Activated CD8-positive, alpha-beta T cell treated with anti-CD3 and anti-CD28 coated beads for 36 hours (primary cell): ENCODE results near the gene SYTL1. TPM values are rescaled to one million over a fixed set of nuclear protein-coding genes. Genes with fewer than 3 reads are reported as not detected.

Experiments
- ATAC-seq: fragments of 200-7000 bp; cut with Tn5 transposase; one replicate; pipeline ENCODE4 v1.10.0; 2021; ENCODE audit warnings: mild to moderate bottlenecking, moderate library complexity
- CTCF ChIA-PET: fragments of 350-600 bp; sonication (Branson Sonifier 250); formaldehyde crosslinking; loops from one replicate; lab custom pipeline; 2021; ENCODE audit warnings: antibody characterized with exemption; lab: Charles Lee
- POLR2A ChIA-PET: fragments of 350-600 bp; sonication (Branson Sonifier 250); formaldehyde crosslinking; loops from one replicate; lab custom pipeline; 2021; ENCODE audit warnings: antibody characterized with exemption; lab: Charles Lee
- DNase-seq: peaks from one replicate; pipeline ENCODE4 v3.0.0-alpha.2; 2020
- H3K27ac Mint-ChIP-seq: one replicate; pipeline ENCODE4 v1.8.0; 2021; ENCODE audit warnings: mild to moderate bottlenecking, mixed read lengths
- H3K27me3 Mint-ChIP-seq: one replicate; pipeline ENCODE4 v1.8.0; 2021; ENCODE audit warnings: mixed read lengths
- H3K36me3 Mint-ChIP-seq: one replicate; pipeline ENCODE4 v1.8.0; 2021; ENCODE audit warnings: low read depth, mixed read lengths
- H3K4me1 Mint-ChIP-seq: one replicate; pipeline ENCODE4 v1.8.0; 2021; ENCODE audit warnings: low read depth, mixed read lengths
- H3K4me3 Mint-ChIP-seq: one replicate; pipeline ENCODE4 v1.8.0; 2021; ENCODE audit warnings: mild to moderate bottlenecking, moderate library complexity, mixed read lengths
- H3K9me3 Mint-ChIP-seq: one replicate; pipeline ENCODE4 v1.8.0; 2021; ENCODE audit warnings: mixed read lengths
- intact Hi-C: fragments of 100-400 bp; cut with micrococcal nuclease; formaldehyde crosslinking; loops from one replicate; pipeline ENCODE4 v1.10.0; 2022
- total RNA-seq, 2 experiments: library from RNA; stranded (reverse); gene quantifications; one replicate each; pipeline ENCODE4 v1.2.3, GENCODE V29; 2021
- TF ChIP-seq, protein P1 (sequence below): fragments of 200-600 bp; IDR thresholded peaks from one replicate; pipeline ENCODE4 v1.8.0; 2022; ENCODE audit warnings: antibody characterized with exemption, mild to moderate bottlenecking

SYTL1 gene
- total RNA-seq, 2 experiments from 2014 or later, result 77.7 to 80.6 TPM

DNA sequence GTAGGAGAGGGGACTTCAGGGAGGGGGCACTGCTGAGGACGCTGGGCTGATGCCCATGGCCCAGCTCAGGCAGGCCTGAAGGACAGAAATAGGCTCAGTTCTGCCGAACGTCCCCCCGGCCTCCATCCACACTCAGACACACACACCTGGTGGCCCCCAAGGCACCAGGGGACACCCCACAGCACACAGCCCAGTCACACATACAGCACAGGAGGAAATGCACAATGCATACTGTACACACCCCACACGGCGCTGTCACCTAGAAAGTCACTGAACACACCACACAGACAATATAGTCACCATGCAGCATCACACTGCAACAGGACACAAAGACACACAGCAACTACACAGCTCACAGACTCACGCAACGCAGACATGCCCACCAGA lies 562 bp downstream of the SYTL1 start:
- Mint-ChIP-seq H3K36me3 (peaks cover 21% of the 10 kb centered on the region), H3K9me3 (no peaks in the 10 kb centered on the region), H3K27ac (peak overlapping the region; percentile 89), H3K4me1 (peaks cover 42% of the 10 kb centered on the region), H3K27me3 (no peaks in the 10 kb centered on the region), H3K4me3 (peak overlapping the region; percentile 84)
- TF ChIP-seq, protein P1, sequence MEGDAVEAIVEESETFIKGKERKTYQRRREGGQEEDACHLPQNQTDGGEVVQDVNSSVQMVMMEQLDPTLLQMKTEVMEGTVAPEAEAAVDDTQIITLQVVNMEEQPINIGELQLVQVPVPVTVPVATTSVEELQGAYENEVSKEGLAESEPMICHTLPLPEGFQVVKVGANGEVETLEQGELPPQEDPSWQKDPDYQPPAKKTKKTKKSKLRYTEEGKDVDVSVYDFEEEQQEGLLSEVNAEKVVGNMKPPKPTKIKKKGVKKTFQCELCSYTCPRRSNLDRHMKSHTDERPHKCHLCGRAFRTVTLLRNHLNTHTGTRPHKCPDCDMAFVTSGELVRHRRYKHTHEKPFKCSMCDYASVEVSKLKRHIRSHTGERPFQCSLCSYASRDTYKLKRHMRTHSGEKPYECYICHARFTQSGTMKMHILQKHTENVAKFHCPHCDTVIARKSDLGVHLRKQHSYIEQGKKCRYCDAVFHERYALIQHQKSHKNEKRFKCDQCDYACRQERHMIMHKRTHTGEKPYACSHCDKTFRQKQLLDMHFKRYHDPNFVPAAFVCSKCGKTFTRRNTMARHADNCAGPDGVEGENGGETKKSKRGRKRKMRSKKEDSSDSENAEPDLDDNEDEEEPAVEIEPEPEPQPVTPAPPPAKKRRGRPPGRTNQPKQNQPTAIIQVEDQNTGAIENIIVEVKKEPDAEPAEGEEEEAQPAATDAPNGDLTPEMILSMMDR, result no peak
- POLR2A ChIA-PET, result interaction anchor here (0.9 to 6.1 kb wide), 12 partner anchors 9 to 320 kb away, joined by 3 to 61 read pairs (median 5); no protein-coding TSS in a partner anchor
- CTCF ChIA-PET, result interaction anchor here (0.9 to 8.1 kb wide), 14 partner anchors 10 to 264 kb away, joined by 3 to 91 read pairs (median 5); partner anchors contain the start of gene MAP3K6
- DNase-seq, result peak; percentile 74
- intact Hi-C loops, result loop anchor here (10.0 kb wide), 1 partner anchor 52 kb away; the partner anchor contains the start of gene GPR3
- ATAC-seq, result peak; percentile 64

DNA sequence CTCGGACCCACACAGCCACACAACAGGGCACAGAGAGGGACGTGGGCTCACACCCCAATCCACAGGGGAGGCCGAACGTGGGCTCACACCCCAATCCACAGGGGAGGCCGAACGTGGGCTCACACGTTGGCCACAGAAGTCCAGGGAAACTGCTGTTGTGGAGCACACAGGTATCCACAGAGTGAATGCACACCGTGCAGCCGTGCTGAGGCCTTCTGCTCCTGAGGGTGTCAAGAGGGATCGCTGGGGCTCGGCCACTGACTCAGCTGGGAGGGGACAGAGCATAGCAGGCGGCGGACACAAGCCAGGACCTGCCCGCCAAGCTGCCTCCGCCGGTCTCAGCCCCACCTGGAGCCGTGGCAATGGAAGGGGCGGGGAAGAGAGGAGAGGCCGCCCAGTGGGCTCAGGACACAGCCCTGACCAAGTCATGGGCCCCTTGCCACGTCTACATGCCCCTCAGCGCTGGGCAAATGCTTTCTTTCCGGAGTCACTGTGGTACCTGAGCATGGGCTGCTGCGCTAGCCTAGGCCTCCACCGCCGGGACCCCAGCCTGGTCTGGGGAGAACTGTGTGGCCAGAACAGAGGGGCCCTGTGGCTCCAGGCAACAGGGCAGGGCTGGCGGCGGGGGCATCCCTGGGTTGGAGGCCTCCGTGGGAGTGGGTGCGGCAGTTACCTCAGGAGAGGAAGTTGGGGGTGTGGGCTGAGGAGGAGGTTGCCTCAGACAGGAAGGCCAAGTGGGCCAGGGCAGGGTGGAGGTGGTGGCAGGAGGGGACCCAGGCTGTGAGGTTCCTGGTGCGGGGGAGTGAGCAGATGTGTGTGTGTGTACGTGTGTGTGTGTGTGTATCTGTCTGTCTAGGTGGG lies 1.2 kb downstream of the SYTL1 start:
- Mint-ChIP-seq H3K27me3 (no peaks in the 10 kb centered on the region), H3K9me3 (no peaks in the 10 kb centered on the region), H3K4me3 (peak overlapping the region; percentile 84), H3K27ac (peak overlapping the region; percentile 89), H3K36me3 (peaks cover 24% of the 10 kb centered on the region), H3K4me1 (peaks cover 44% of the 10 kb centered on the region)
- CTCF ChIA-PET, result interaction anchor here (0.6 to 8.1 kb wide), 14 partner anchors 9 to 61 kb away, joined by 3 to 91 read pairs (median 6); partner anchors contain the start of gene MAP3K6
- POLR2A ChIA-PET, result interaction anchor here (0.7 to 6.1 kb wide), 9 partner anchors 10 to 178 kb away, joined by 3 to 61 read pairs (median 5); no protein-coding TSS in a partner anchor
- intact Hi-C loops, result loop anchor here (10.0 kb wide), 1 partner anchor 52 kb away; the partner anchor contains the start of gene GPR3
- TF ChIP-seq, protein P1, result no peak
- ATAC-seq (peak; percentile 48), DNase-seq (peak; percentile 79)

DNA sequence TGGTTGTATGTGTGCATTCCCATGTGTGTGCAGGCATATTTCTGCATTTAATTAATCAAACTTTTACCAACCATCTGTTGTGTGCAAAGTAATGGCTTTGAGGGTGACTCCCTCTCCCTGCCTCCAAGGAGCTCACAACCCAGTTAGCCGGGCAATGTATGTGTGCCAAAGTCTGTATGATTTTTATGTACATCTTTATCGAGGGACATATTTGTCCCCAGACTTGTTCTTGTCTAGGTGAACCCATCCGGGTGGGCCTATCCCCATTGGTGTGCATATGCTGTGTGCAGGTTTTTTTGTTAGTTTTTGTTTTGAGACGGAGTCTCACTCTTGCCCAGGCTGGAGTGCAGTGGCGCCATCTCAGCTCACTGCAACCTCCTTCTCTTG lies 1.8 kb downstream of the SYTL1 start:
- Mint-ChIP-seq H3K4me1 (peaks cover 45% of the 10 kb centered on the region), H3K4me3 (peak overlapping the region; percentile 84), H3K27me3 (no peaks in the 10 kb centered on the region), H3K36me3 (peaks cover 24% of the 10 kb centered on the region), H3K27ac (peak overlapping the region; percentile 89), H3K9me3 (no peaks in the 10 kb centered on the region)
- intact Hi-C loops, result loop anchor here (10.0 kb wide), 1 partner anchor 51 kb away; the partner anchor contains the start of gene GPR3
- TF ChIP-seq, protein P1, result no peak
- POLR2A ChIA-PET, result interaction anchor here (0.6 to 6.1 kb wide), 6 partner anchors 11 to 177 kb away, joined by 3 to 61 read pairs (median 8); no protein-coding TSS in a partner anchor
- no peak for ATAC-seq
- CTCF ChIA-PET, result interaction anchor here (0.6 to 8.1 kb wide), 4 partner anchors 10 to 43 kb away, joined by 3 to 91 read pairs (median 18); no protein-coding TSS in a partner anchor
- no peak for DNase-seq

DNA sequence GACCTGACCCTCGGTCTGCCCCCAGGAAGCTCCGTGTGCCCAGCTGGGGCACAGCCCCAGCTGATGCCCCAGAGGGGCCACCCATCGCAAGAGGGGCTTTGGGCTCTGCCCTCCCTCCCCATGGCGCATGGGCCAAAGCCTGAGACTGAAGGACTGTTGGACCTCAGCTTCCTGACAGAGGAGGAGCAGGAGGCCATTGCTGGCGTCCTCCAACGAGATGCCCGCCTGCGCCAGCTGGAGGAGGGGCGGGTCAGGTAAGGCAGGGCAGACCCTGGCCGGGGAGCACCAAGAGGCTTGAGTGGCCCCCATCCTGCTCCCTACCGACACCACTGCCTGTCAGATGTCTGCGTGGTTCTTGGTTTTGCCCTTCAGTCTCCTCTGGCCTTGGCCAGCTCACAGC lies 3.5 kb downstream of the SYTL1 start:
- intact Hi-C loops, result loop anchor here (10.0 kb wide), 1 partner anchor 50 kb away; the partner anchor contains the start of gene GPR3
- H3K36me3 Mint-ChIP-seq, result peaks cover 24% of the 10 kb centered on the region
- H3K27me3 Mint-ChIP-seq, result no peaks in the 10 kb centered on the region
- DNase-seq (no peak), ATAC-seq (no peak)
- CTCF ChIA-PET, result interaction anchor here (0.7 to 8.1 kb wide), 5 partner anchors 11 to 49 kb away, joined by 3 to 91 read pairs (median 13); no protein-coding TSS in a partner anchor
- H3K4me3 Mint-ChIP-seq, result no peak overlapping the region
- peaks cover 40% of the 10 kb centered on the region for H3K4me1 Mint-ChIP-seq
- no peaks in the 10 kb centered on the region for H3K9me3 Mint-ChIP-seq
- H3K27ac Mint-ChIP-seq, result no peak overlapping the region
- POLR2A ChIA-PET, result interaction anchor here (6.1 kb wide), 1 partner anchor 10 kb away, joined by 61 read pairs; no protein-coding TSS in a partner anchor
- TF ChIP-seq, protein P1, result no peak
